Smooth muscle cell (in vitro differentiated cells): Measurements from ENCODE around the gene AXIN1. TPM values are rescaled to one million over a fixed set of nuclear protein-coding genes. Genes with fewer than 3 reads are reported as not detected.
A peak's percentile ranks its signal among the peaks of the same experiment; 100 is the strongest.
"Not testable (repeated sequence)": the region's sequence is repeated elsewhere in the genome, so short reads cannot be mapped to it uniquely, and the experiment has no call there.

Source experiments
- DNase-seq: peaks from one replicate; lab custom pipeline; 2025; ENCODE audit not compliant: unreplicated experiment; lab: John Stamatoyannopoulos, UW
- H2AFZ ChIP-seq: fragments of 200-600 bp; sonication (generic); 2 replicates; pipeline ENCODE4 v1.6.0; 2016; ENCODE audit warnings: antibody characterized with exemption, low read depth, mild to moderate bottlenecking
- H3F3A ChIP-seq: fragments of 200-600 bp; sonication (generic); 2 replicates; pipeline ENCODE4 v1.6.0; 2017; ENCODE audit warnings: antibody characterized with exemption, low read depth
- H3K27ac ChIP-seq: fragments of 200-600 bp; sonication (generic); 2 replicates; pipeline ENCODE4 v1.5.1; 2016; ENCODE audit warnings: low read depth, mild to moderate bottlenecking
- H3K27me3 ChIP-seq: fragments of 200-600 bp; sonication (generic); 2 replicates; pipeline ENCODE4 v1.6.1; 2016; ENCODE audit warnings: low read depth, mild to moderate bottlenecking
- H3K36me3 ChIP-seq: fragments of 200-600 bp; sonication (generic); 2 replicates; pipeline ENCODE4 v1.5.1; 2016; ENCODE audit warnings: low read depth
- H3K4me1 ChIP-seq: fragments of 200-600 bp; sonication (generic); 2 replicates; pipeline ENCODE4 v1.5.1; 2016; ENCODE audit warnings: low read depth
- H3K4me2 ChIP-seq: fragments of 200-600 bp; sonication (generic); 2 replicates; pipeline ENCODE4 v1.6.0; 2016; ENCODE audit warnings: mild to moderate bottlenecking
- H3K4me3 ChIP-seq: fragments of 200-600 bp; sonication (generic); 2 replicates; pipeline ENCODE4 v1.5.1; 2016; ENCODE audit warnings: mild to moderate bottlenecking
- H3K79me2 ChIP-seq: fragments of 200-600 bp; sonication (generic); 2 replicates; pipeline ENCODE4 v1.6.0; 2016; ENCODE audit warnings: low read depth, mild to moderate bottlenecking
- H3K9ac ChIP-seq: fragments of 200-600 bp; sonication (generic); 2 replicates; pipeline ENCODE4 v1.6.0; 2016; ENCODE audit warnings: low read depth
- H3K9me3 ChIP-seq: fragments of 200-600 bp; sonication (generic); replicated peaks from 2 replicates; pipeline ENCODE4 v1.5.1; 2016; ENCODE audit warnings: low read depth
- H4K20me1 ChIP-seq: fragments of 200-600 bp; sonication (generic); 2 replicates; pipeline ENCODE4 v1.6.0; 2016; ENCODE audit warnings: low read depth
- CTCF ChIP-seq: fragments of 200-600 bp; sonication (generic); IDR thresholded peaks from 2 replicates; pipeline ENCODE4 v1.5.1; 2017; ENCODE audit warnings: borderline replicate concordance, mild to moderate bottlenecking, antibody characterized with exemption; ENCODE audit not compliant: insufficient read depth, poor library complexity, severe bottlenecking
- WGBS: methylation state at CpG from one replicate; pipeline ENCODE4 v1.1.7; 2016; ENCODE audit warnings: low lambda C conversion rate; 5-methylcytosine and 5-hydroxymethylcytosine counted together
- polyA plus RNA-seq: library from polyadenylated mRNA; unstranded; fragments of >200 nt; fragmentation: Nextera tagmentation; extraction: Ambion mirVana; gene quantifications from 2 replicates; pipeline ENCODE4 v1.2.1, GENCODE V29; 2016
- total RNA-seq: library from RNA; depleted of rRNA; stranded (reverse); fragments of >200 nt; gene quantifications from 2 replicates; pipeline ENCODE4 v1.2.3, GENCODE V29; 2014

The AXIN1 gene
- total and polyA plus RNA-seq, 2 experiments from 2014 or later, result 13.0 to 15.0 TPM

GRCh38 chr16:351804-352520 is 561 bp downstream of the AXIN1 start:
- Histone ChIP-seq H3K4me3 (peak overlapping the region; percentile 74), H2AFZ (no peak overlapping the region), H3K27me3 (no peaks in the 10 kb centered on the region), H3K9ac (peak overlapping the region; percentile 77), H3F3A (no peaks in the 10 kb centered on the region), H3K36me3 (no peaks in the 10 kb centered on the region), H3K4me2 (peak overlapping the region; percentile 99), H3K4me1 (peaks cover 7% of the 10 kb centered on the region), H3K79me2 (peaks cover 47% of the 10 kb centered on the region), H3K9me3 (no peaks in the 10 kb centered on the region), H4K20me1 (peaks cover 49% of the 10 kb centered on the region), H3K27ac (no peak overlapping the region)
- WGBS, result under 1% methylated on average over 32 of the region's 95 CpGs
- no peak for TF ChIP-seq CTCF
- no peak for DNase-seq

GRCh38 chr16:350203-350602 is 2.3 kb downstream of the AXIN1 start:
- DNase-seq, result no peak
- no peak overlapping the region for H3K4me2 ChIP-seq
- peaks cover 57% of the 10 kb centered on the region for H3K79me2 ChIP-seq
- no peak overlapping the region for H3K27ac ChIP-seq
- TF ChIP-seq CTCF, result no peak
- no peak overlapping the region for H3K9ac ChIP-seq
- no peaks in the 10 kb centered on the region for H3K27me3 ChIP-seq
- no peak overlapping the region for H3K4me3 ChIP-seq
- H3F3A ChIP-seq, result peaks cover 9% of the 10 kb centered on the region
- no peaks in the 10 kb centered on the region for H3K9me3 ChIP-seq
- H3K36me3 ChIP-seq, result no peaks in the 10 kb centered on the region
- H2AFZ ChIP-seq, result no peak overlapping the region
- WGBS, result 87% methylated on average over 8 of the region's 8 CpGs
- H4K20me1 ChIP-seq, result peaks cover 67% of the 10 kb centered on the region
- H3K4me1 ChIP-seq, result peaks cover 7% of the 10 kb centered on the region

- no peak overlapping the region for H3K27ac ChIP-seq
- no peak overlapping the region for H2AFZ ChIP-seq
- 88% methylated on average over 7 of the region's 7 CpGs for WGBS
- no peaks in the 10 kb centered on the region for H3K9me3 ChIP-seq
- H3K36me3 ChIP-seq, result no peaks in the 10 kb centered on the region
- H3K4me1 ChIP-seq, result peaks cover 7% of the 10 kb centered on the region
- no peaks in the 10 kb centered on the region for H3K27me3 ChIP-seq
- peaks cover 75% of the 10 kb centered on the region for H4K20me1 ChIP-seq
- no peak overlapping the region for H3K9ac ChIP-seq
- H3F3A ChIP-seq, result peaks cover 9% of the 10 kb centered on the region
- no peak for DNase-seq
- peaks cover 67% of the 10 kb centered on the region for H3K79me2 ChIP-seq
- no peak overlapping the region for H3K4me3 ChIP-seq
- H3K4me2 ChIP-seq, result no peak overlapping the region
- TF ChIP-seq CTCF, result no peak
Measured at GRCh38 chr16:349211-349610, 3.3 kb downstream of the AXIN1 start.

GRCh38 chr16:348495-348894 is 4.0 kb downstream of the AXIN1 start:
- DNase-seq, H3K27ac ChIP-seq, H3K4me1 ChIP-seq, H3K4me3 ChIP-seq, H2AFZ ChIP-seq, H3F3A ChIP-seq, H3K9me3 ChIP-seq, H3K27me3 ChIP-seq, H3K9ac ChIP-seq, H3K4me2 ChIP-seq, H3K36me3 ChIP-seq: not testable (repeated sequence)
- H4K20me1 ChIP-seq, result peaks cover 82% of the 10 kb centered on the region
- 96% methylated on average over 10 of the region's 10 CpGs for WGBS
- H3K79me2 ChIP-seq, result peaks cover 74% of the 10 kb centered on the region
